ENCODE measurements around the gene NNAT. TPM values are rescaled to one million over a fixed set of nuclear protein-coding genes. Genes with fewer than 3 reads are reported as not detected.
A peak's percentile ranks its signal among the peaks of the same experiment; 100 is the strongest.

Gene NNAT
- total and polyA plus RNA-seq, 10 donors, result 0.20 to 0.35 (median 0.29) TPM; not detected in 5

- peak; percentile 50 for DNase-seq
- H3K27ac ChIP-seq, result peak overlapping the region in 1 of 8 donors; percentile 18
- H3K36me3 ChIP-seq, result no peaks in the 10 kb centered on the region
- H3K4me3 ChIP-seq, result no peak overlapping the region
- intact Hi-C loops (cut with DNase I; ENCODE audit: low total_unique reads), result loop anchor here (5.0 kb wide), 2 partner anchors 152 to 267 kb away; no protein-coding TSS in a partner anchor
- peaks cover 0 to 13% (median 8%) of the 10 kb centered on the region in 6 donors for H3K4me1 ChIP-seq
- no peaks in the 10 kb centered on the region for H3K27me3 ChIP-seq (replicated peaks in 1 of 7)
- no peaks in the 10 kb centered on the region for H3K9me3 ChIP-seq
- peak; percentile 80 to 97 (median 90) for TF ChIP-seq CTCF (IDR thresholded peaks at IDR 0.05 in 8 of 11, conservative IDR thresholded peaks at IDR 0.05 in 3 of 11)
- TF ChIP-seq POLR2AphosphoS5 (IDR thresholded peaks at IDR 0.05), result no peak
- WGBS, 5 donors, result 72 to 81% (median 73%) methylated on average over 6 of the region's 6 CpGs
Observed at GRCh38 chr20:37534401-37535157, 13.5 kb downstream of the NNAT start.

DNA sequence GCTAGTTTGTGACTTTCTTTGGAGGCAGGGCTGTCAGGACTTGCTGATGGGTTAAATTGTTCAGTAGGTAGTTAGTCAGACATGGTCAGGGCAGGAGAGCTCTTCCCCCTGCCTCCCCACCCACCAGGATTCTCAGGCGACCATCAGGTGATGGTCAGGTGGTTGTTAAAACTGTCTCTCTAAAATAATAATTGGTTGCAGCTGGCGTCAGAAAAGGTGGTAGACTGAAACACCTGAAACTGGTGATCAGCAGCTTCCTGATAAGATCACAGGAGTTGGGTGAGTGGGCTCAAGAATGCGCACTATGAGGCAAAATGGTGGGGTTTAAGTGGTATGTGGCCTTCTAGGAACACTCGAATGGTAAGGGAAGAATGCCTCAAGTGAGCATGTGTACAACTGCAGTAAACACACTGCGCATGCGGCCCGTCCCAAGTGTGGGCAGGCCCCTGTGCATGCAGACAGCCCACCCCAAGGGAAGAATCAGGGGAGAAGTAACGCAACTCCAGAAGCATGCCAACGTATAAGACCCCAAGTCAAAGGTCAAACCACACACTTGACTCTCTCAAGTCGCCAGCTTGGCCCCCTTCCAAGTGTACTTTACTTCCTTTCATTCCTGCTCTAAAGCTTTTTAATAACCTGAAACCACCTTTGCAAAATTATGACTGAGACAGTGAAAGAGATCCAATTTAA, 14.5 kb downstream of the NNAT start:
- Histone ChIP-seq H3K27ac (no peak overlapping the region), H3K4me1 (peaks cover 0 to 12% (median 8%) of the 10 kb centered on the region in 6 donors), H3K27me3 (replicated peaks in 1 of 7) (no peaks in the 10 kb centered on the region), H3K9me3 (no peaks in the 10 kb centered on the region), H3K4me3 (no peak overlapping the region), H3K36me3 (no peaks in the 10 kb centered on the region)
- 48 to 67% (median 63%) methylated on average over 10 of the region's 10 CpGs for WGBS, 5 donors
- TF ChIP-seq POLR2AphosphoS5 (IDR thresholded peaks at IDR 0.05), result no peak
- TF ChIP-seq CTCF (IDR thresholded peaks at IDR 0.05 in 8 of 11, conservative IDR thresholded peaks at IDR 0.05 in 3 of 11), result no peak
- TF ChIP-seq POLR2A (IDR thresholded peaks at IDR 0.05), result no peak
- DNase-seq, result peak; percentile 54
- intact Hi-C loops (cut with DNase I; ENCODE audit: low total_unique reads), result no loop called here

GRCh38 chr20:37537505-37537904, 16.5 kb downstream of the NNAT start:
- no peak for DNase-seq
- H3K4me1 ChIP-seq, result peaks cover 0 to 12% (median 8%) of the 10 kb centered on the region in 6 donors
- no peaks in the 10 kb centered on the region for H3K9me3 ChIP-seq
- no peak overlapping the region for H3K4me3 ChIP-seq
- no peaks in the 10 kb centered on the region for H3K27me3 ChIP-seq (replicated peaks in 1 of 7)
- WGBS, 5 donors, result 87 to 100% (median 94%) methylated on average over 1 of the region's 1 CpG
- intact Hi-C loops (cut with DNase I; ENCODE audit: low total_unique reads), result no loop called here
- no peak for TF ChIP-seq POLR2AphosphoS5 (IDR thresholded peaks at IDR 0.05)
- TF ChIP-seq POLR2A (IDR thresholded peaks at IDR 0.05), result no peak
- TF ChIP-seq CTCF (IDR thresholded peaks at IDR 0.05 in 8 of 11, conservative IDR thresholded peaks at IDR 0.05 in 3 of 11), result no peak
- no peak overlapping the region for H3K27ac ChIP-seq
- no peaks in the 10 kb centered on the region for H3K36me3 ChIP-seq

- H3K4me3 ChIP-seq, result no peak overlapping the region
- 93 to 96% (median 93%) methylated on average over 5 of the region's 5 CpGs for WGBS, 5 donors
- no peaks in the 10 kb centered on the region for H3K9me3 ChIP-seq
- H3K27me3 ChIP-seq (replicated peaks in 1 of 7), result no peaks in the 10 kb centered on the region
- H3K36me3 ChIP-seq, result no peaks in the 10 kb centered on the region
- TF ChIP-seq POLR2AphosphoS5 (IDR thresholded peaks at IDR 0.05) (no peak), POLR2A (IDR thresholded peaks at IDR 0.05) (no peak), CTCF (IDR thresholded peaks at IDR 0.05 in 8 of 11, conservative IDR thresholded peaks at IDR 0.05 in 3 of 11) (no peak)
- intact Hi-C loops (cut with DNase I; ENCODE audit: low total_unique reads), result no loop called here
- DNase-seq, result peak; percentile 13
- H3K4me1 ChIP-seq, result peaks cover 0 to 12% (median 8%) of the 10 kb centered on the region in 6 donors
- H3K27ac ChIP-seq, result no peak overlapping the region
Observed at GRCh38 chr20:37538003-37538402, 17.0 kb downstream of the NNAT start.

All from spleen (tissue), 11 donors.